GM12874 (cell line): ENCODE measurements around the gene TNFAIP8L1.

Experiments
- TF ChIP-seq, protein P1 (sequence below): IDR thresholded peaks from 2 replicates; pipeline ENCODE4 v1.5.1; 2011; ENCODE audit warnings: low read depth, mild to moderate bottlenecking, control low read depth, low read length, moderate library complexity; ENCODE audit not compliant: insufficient read depth

Gene TNFAIP8L1

DNA sequence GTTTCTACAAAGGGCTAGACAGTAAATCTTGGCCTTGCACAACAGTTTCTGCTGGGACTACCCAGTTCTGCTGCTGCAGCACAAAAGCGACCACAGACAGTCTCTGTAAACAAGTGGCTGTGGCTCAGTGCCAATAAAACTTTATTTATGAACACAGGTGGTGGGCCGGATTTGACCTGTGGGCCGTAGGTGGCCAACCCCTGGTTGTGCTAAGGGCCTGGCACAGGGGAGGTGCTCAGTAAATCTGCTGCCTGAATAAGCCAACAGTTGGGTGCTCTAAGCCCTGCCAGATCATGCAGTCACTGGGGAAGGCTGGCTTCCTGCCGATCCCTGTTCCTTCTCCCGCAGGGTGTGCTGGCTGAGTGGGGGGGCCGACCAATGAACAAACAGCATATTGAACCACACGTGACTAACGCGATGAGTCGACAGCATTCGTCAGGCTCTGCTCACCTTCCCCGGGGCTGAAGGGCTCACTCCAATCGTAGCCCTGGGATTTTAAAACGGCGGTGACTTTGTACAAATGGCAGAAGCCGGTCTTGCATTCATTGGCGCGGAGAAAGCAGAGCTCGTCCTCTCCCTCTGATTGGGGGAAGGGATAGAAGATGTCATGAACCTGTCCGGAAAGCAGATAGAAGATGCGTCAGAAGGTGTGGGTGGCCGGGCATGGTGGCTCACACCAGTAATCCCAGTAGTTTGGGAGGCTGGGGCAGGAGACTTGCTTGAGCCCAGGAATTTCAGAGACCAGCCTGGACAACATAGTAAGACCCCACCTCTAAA lies 55.1 kb downstream of the TNFAIP8L1 start:
- TF ChIP-seq, protein P1, sequence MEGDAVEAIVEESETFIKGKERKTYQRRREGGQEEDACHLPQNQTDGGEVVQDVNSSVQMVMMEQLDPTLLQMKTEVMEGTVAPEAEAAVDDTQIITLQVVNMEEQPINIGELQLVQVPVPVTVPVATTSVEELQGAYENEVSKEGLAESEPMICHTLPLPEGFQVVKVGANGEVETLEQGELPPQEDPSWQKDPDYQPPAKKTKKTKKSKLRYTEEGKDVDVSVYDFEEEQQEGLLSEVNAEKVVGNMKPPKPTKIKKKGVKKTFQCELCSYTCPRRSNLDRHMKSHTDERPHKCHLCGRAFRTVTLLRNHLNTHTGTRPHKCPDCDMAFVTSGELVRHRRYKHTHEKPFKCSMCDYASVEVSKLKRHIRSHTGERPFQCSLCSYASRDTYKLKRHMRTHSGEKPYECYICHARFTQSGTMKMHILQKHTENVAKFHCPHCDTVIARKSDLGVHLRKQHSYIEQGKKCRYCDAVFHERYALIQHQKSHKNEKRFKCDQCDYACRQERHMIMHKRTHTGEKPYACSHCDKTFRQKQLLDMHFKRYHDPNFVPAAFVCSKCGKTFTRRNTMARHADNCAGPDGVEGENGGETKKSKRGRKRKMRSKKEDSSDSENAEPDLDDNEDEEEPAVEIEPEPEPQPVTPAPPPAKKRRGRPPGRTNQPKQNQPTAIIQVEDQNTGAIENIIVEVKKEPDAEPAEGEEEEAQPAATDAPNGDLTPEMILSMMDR: no peak

DNA sequence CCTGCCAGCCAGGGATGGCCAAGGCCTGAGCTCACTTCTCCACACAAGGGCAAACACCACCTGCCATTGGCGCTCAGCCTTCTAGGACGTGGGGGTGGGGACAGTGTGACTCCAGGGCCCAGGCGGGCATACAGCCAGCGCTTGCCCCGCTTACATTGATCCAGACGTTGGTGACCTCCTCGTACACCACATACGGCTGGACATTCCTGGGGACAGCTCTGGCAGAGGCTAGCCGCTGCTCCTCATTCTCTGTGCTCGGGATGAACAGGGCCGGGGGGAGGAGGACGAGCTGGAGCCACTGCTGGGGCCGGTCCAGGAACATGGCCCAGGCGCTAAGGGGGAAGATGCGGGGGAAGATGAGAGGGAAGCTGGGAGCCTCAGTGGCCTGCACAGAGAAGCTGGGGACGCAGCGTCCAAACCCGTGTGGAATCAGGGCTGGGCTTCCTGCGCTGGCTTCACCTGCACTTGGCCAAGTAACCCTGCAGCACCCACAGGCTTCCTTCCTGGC lies 56.0 kb downstream of the TNFAIP8L1 start:
- TF ChIP-seq, protein P1: no peak

DNA sequence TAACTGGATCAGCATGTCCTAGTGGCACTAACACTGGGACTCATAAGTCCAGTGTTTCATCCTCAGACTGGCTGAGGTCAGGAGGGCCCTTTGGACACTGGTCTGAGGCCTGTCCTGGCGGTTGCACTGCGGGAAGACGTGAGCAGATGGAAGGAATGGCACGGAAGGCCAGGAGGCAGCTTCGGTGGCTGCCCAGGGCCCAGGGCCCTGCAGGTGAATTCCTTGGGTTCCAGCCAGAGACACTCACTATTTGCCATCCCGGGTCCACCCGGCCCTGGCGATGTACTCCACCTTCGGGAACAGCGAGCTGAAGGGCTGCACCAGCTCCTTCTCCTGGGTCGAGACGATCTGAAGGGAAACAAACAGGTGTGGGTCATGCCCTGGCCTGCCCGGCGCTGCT lies 58.0 kb downstream of the TNFAIP8L1 start:
- TF ChIP-seq, protein P1: no peak

DNA sequence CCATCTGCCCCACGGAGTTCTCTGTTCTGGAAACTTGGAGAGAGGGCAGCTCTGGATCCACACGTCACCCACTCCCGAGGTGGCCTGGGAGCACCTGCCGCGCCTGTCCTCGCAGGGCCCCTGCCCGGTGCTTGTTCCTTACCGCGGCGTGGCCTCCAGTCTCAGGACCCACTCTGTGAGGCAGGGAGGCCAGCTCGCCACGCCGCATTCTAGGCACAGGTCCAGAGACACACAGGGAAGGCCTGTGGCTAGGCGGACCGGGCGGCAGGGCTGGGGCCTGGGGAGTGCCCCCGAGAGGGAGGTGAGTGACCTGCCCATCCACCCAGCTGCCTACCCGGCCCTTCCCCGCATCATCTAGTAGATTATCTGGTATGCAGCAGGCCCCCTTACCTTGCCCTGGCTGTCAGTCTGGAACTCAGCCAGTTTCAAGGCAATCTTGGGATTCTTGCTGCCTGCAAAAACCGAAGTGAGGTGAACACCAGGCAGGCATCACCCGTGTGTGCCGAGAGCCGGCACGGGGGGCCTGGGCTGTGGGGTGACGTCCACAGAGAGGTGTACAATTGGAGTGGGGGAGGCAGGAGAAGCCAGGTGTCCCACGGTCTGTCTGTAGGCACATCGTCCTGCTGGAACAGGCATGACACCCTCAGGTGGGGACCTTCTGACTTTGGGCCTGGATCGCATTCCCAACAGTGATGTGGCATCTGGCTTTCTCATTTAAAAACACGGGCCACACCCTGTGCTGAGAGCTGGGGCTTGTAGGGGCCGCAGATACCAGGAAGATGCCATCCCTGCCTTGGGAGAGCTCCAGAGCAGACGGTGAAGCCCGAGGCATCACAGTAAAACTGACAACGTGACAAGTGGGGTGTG lies 60.7 kb downstream of the TNFAIP8L1 start:
- TF ChIP-seq, protein P1: no peak

DNA sequence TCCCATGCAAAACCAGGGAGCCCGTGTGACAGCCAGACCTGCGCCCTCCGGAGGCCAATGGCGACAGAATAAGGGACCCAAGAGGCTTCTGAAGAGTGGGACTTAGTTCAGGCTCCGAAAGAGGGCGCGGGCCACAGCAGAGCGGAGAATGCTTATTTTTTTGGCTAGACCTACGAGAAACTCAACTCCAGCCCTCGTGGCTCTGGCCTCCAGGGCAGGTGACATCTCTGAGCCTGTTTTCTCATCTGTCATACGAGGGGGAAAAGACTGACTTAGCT lies 61.3 kb downstream of the TNFAIP8L1 start:
- TF ChIP-seq, protein P1: no peak

DNA sequence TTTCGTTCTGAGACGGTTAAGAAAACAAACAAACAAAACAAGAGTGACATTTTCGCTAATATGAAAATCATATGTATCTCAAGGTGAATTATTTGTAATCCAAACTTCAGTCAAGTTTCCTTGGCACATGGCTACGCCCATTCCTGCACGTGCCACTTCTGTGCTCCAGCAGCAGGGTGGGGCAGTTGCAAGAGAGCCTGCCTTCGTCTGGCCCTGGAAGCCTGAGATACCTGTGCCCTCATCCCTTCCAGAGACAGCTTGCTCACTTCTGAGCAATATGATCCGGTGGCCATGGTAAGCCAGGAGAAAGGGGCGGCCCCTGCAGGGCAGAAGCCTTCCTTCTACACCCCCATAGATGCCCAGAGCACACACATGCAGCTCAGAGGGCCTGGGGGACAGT lies 62.2 kb downstream of the TNFAIP8L1 start:
- TF ChIP-seq, protein P1: no peak

DNA sequence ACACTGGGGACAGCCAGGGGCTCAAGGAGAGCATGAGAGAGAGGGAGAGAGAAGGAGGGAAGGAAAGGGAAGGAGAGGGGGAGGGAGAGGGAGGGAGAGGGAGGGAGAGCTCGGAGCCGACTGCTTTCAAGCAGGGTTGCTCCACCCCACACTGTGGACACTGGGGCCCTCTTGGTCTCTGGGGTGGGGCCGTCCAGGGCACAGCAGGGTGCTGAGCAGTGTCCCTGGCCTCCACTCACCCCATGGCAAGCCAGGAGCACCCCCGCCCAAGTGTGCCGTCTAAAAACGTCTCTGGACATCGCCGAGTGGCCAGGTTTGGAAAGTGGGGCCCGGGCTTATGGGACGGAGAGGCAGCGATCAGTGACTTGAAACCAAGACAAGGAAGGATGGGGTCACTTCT lies 63.4 kb downstream of the TNFAIP8L1 start:
- TF ChIP-seq, protein P1: no peak
